ENCODE results near the gene CCR2. TPM values are rescaled to one million over a fixed set of nuclear protein-coding genes. Genes with fewer than 3 reads are reported as not detected.

CCR2 gene
- total and polyA plus RNA-seq, 2 of the 4 experiments (the other 2 are of a cell fraction), result not detected

GRCh38 chr3:46406788-46407611 is 53.1 kb downstream of the CCR2 start, which contains the start of the genes CCR5AS and CCRL2:
Gene CCR5AS, minus strand, starts transcription at chr3:46407066.
Gene CCRL2, plus strand, starts transcription at chr3:46407259. Its CDS starts 821 bp downstream, at chr3:46408080.
- Histone ChIP-seq H2AK5ac (ENCODE audit: low read depth, low read length) (peak within 1 kb of the TSS; percentile 98), H2AK9ac (replicated peaks; ENCODE audit: low read depth, low read length, poor library complexity) (peak within 1 kb of the TSS; percentile 44), H3K4me2 (ENCODE audit: low read depth, low read length) (peak within 1 kb of the TSS; percentile 60), H4K91ac (ENCODE audit: insufficient read depth, low read depth, low read length) (peak within 1 kb of the TSS; percentile 89), H3K9me1 (ENCODE audit: insufficient read depth, low read length) (peaks cover 8% of the 10 kb centered on the region), H3K23ac (ENCODE audit: low read depth, low read length) (peak within 1 kb of the TSS; percentile 68; the same call in 1 of the 2 replicates), H4K8ac (ENCODE audit: low read depth in 2 of 2, low read length in 2 of 2) (peak within 1 kb of the TSS; percentile 85 to 93), H4K5ac (ENCODE audit: low read depth, low read length) (peak within 1 kb of the TSS; percentile 92), H3K4me3 (ENCODE audit: insufficient read depth, low read depth, low read length) (no peak within 1 kb of the TSS), H3K4ac (ENCODE audit: low read depth, low read length) (peak within 1 kb of the TSS; percentile 92), H2AFZ (replicated peaks; ENCODE audit: low read length, poor library complexity) (peak within 1 kb of the TSS; percentile 89), H2BK20ac (ENCODE audit: low read depth, low read length) (peak within 1 kb of the TSS; percentile 73), H3K18ac (ENCODE audit: low read depth, low read length) (peak within 1 kb of the TSS; percentile 69), H3K14ac (replicated peaks; ENCODE audit: low read depth, low read length) (peak within 1 kb of the TSS; percentile 83), H3K4me1 (ENCODE audit: control insufficient read depth, insufficient read depth, low read length) (peaks cover 19% of the 10 kb centered on the region), H3K79me1 (ENCODE audit: low read depth in 1 of 2, low read length in 2 of 2) (peaks cover 0 to 4% of the 10 kb centered on the region in 2 experiments; a peak in 1 of 4 replicates), H4K20me1 (ENCODE audit: insufficient read depth, low read length) (no peaks in the 10 kb centered on the region), H3K36me3 (ENCODE audit: control insufficient read depth, insufficient read depth, low read length) (no peaks in the 10 kb centered on the region), H3K56ac (ENCODE audit: extremely low read depth, insufficient read depth, low read length) (no peak within 1 kb of the TSS), H2BK15ac (ENCODE audit: low read depth, low read length) (peak within 1 kb of the TSS; percentile 46; the same call in 2 of the 3 replicates), H2BK120ac (ENCODE audit: low read depth, low read length) (peak within 1 kb of the TSS; percentile 85), H3K27me3 (ENCODE audit: control insufficient read depth, insufficient read depth, low read length) (no peaks in the 10 kb centered on the region), H2BK5ac (ENCODE audit: low read depth, low read length, poor library complexity, severe bottlenecking) (peak within 1 kb of the TSS; percentile 22), H3K27ac (ENCODE audit: insufficient read depth, low read length) (peak within 1 kb of the TSS; percentile 4; the same call in 1 of the 2 replicates), H3K9me3 (ENCODE audit: control insufficient read depth, insufficient read depth, low read length) (no peaks in the 10 kb centered on the region), H3K9ac (ENCODE audit: low read depth, low read length) (no peak within 1 kb of the TSS; the same call in 1 of the 2 replicates)
- ChIA-PET POLR2A (ENCODE audit: unreplicated experiment) (no interaction called here), CTCF (interaction anchor here (0.6 kb wide), 1 partner anchor 20 kb away, joined by 3 read pairs; no protein-coding TSS in a partner anchor)
- dilution Hi-C loops (cut with HindIII; ENCODE audit: low sequenced_read_pairs, unreplicated experiment) (no loop called here), intact Hi-C loops (cut with micrococcal nuclease) (no loop called here), in situ Hi-C loops (cut with MboI; ENCODE audit: low sequenced_read_pairs) (no loop called here)
- ATAC-seq (ENCODE audit: low read depth) (no peak; the same call in none of the 2 replicates), DNase-seq (peak; percentile 69)
- TF ChIP-seq CHD1 (IDR thresholded peaks at IDR 0.05; ENCODE audit: low read depth, low read length) (no peak), CTCF (conservative IDR thresholded peaks at IDR 0.05; ENCODE audit: low read depth, low read length) (no peak), RCOR1 (IDR thresholded peaks at IDR 0.05; ENCODE audit: insufficient replicate concordance, low read length) (no peak), CEBPB (IDR thresholded peaks at IDR 0.05; ENCODE audit: low read depth, low read length) (no peak), BHLHE40 (IDR thresholded peaks at IDR 0.05; ENCODE audit: low read depth, low read length) (no peak), RAD21 (IDR thresholded peaks at IDR 0.05; ENCODE audit: low read length) (no peak), SMC3 (IDR thresholded peaks at IDR 0.05; ENCODE audit: low read depth, low read length) (no peak), MAFK (IDR thresholded peaks at IDR 0.05; ENCODE audit: low read depth, low read length) (no peak), NFE2L2 (IDR thresholded peaks at IDR 0.05; ENCODE audit: low read depth, low read length) (no peak)
- 49% methylated on average over 9 of the region's 20 CpGs; no CpG with 5 or more reads in 1 of the 2 experiments for WGBS, 2 experiments (ENCODE audit: extremely low coverage in 2 of 2, insufficient read length in 1 of 2)
- no TSS peak for BruUV-seq (replicated peaks)
